ENCODE results near the gene E4F1. TPM values are rescaled to one million over a fixed set of nuclear protein-coding genes. Genes with fewer than 3 reads are reported as not detected.

E4F1 gene
- total and polyA plus RNA-seq, 2 donors from 2014 or later, result 13.6 to 26.0 TPM

DNA sequence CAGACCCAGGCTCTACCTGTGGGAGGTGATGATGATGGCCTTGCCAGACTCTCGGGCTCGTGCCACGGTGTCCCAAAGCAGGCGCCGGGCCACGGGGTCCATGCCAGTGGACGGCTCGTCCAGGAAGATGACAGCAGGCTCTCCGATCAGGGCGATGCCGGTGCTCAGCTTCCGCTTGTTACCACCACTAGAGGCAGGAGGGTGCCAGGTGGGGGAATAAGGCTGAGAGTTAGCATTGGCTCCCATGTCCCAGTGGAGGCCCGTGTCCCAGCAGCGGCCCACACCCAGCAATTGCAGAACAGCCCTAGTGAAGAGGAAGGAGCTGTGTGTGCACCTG lies 54.8 kb downstream of the E4F1 start:
- no peaks in the 10 kb centered on the region for H3K4me1 ChIP-seq (ENCODE audit: control insufficient read depth in 2 of 3, insufficient read depth in 2 of 3, low read depth in 1 of 3, low read length in 3 of 3)
- no peak overlapping the region for H3K27ac ChIP-seq (ENCODE audit: low read depth in 2 of 2, low read length in 2 of 2)
- intact Hi-C loops (cut with DNase I), result no loop called here
- no peak for DNase-seq
- H3K36me3 ChIP-seq (ENCODE audit: control insufficient read depth in 2 of 3, insufficient read depth in 3 of 3, low read length in 3 of 3), result no peaks in the 10 kb centered on the region
- FAIRE-seq, result no peak
- H3K9ac ChIP-seq (ENCODE audit: low read length in 3 of 3), result no peak overlapping the region
- no peaks in the 10 kb centered on the region for H3K9me3 ChIP-seq (ENCODE audit: control insufficient read depth in 2 of 3, insufficient read depth in 1 of 3, low read length in 3 of 3)
- no peak overlapping the region for H3K4me3 ChIP-seq (ENCODE audit: low read length in 3 of 3)
- TF ChIP-seq, protein P1, sequence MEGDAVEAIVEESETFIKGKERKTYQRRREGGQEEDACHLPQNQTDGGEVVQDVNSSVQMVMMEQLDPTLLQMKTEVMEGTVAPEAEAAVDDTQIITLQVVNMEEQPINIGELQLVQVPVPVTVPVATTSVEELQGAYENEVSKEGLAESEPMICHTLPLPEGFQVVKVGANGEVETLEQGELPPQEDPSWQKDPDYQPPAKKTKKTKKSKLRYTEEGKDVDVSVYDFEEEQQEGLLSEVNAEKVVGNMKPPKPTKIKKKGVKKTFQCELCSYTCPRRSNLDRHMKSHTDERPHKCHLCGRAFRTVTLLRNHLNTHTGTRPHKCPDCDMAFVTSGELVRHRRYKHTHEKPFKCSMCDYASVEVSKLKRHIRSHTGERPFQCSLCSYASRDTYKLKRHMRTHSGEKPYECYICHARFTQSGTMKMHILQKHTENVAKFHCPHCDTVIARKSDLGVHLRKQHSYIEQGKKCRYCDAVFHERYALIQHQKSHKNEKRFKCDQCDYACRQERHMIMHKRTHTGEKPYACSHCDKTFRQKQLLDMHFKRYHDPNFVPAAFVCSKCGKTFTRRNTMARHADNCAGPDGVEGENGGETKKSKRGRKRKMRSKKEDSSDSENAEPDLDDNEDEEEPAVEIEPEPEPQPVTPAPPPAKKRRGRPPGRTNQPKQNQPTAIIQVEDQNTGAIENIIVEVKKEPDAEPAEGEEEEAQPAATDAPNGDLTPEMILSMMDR (IDR thresholded peaks at IDR 0.05; ENCODE audit: borderline replicate concordance, extremely low read depth, insufficient read depth), result no peak
- no peaks in the 10 kb centered on the region for H3K27me3 ChIP-seq (ENCODE audit: control insufficient read depth, insufficient read depth, low read length)

DNA sequence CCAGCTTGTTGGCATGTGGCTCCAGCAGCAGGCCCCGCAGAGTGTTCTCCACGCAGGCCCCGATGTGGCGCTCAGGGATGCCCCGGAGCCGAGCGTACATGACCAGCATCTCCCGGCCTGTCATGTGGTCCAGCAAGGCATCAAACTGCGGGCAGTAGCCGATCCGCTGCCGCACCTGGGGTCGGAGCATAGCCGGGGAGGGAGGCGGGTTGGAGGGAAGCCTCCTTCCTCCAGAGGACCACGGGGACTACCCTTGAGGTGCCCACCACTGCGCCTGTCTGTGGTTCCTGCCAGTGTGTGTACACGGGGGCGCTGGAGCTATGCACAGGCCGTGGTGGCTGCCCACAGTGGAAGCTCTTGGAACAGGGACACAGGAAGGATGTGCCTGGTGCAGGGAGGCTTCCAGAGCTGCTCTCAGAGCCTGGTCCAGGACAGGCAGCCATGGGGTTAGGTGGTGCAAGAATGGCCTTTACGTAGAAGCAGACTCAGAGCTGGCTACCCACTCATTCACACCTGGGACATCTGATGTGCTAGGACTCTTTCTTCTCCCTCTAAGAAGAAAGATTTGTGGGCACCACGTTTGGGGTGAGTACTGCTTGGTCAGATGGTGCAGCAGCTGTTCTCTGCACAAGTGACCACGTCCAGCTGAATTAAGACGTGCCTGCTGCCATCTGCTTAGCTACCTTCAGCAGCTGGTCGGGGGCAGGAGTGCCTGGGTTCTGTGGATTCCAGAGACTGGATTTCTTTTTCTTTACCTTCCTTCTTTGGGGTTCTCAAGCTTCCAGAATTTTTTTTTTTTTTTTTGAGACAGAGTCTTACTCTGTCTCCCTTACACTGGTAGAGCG lies 55.8 kb downstream of the E4F1 start:
- Histone ChIP-seq H3K36me3 (ENCODE audit: control insufficient read depth in 2 of 3, insufficient read depth in 3 of 3, low read length in 3 of 3) (no peaks in the 10 kb centered on the region), H3K9ac (ENCODE audit: low read length in 3 of 3) (no peak overlapping the region), H3K9me3 (ENCODE audit: control insufficient read depth in 2 of 3, insufficient read depth in 1 of 3, low read length in 3 of 3) (no peaks in the 10 kb centered on the region), H3K4me1 (ENCODE audit: control insufficient read depth in 2 of 3, insufficient read depth in 2 of 3, low read depth in 1 of 3, low read length in 3 of 3) (no peaks in the 10 kb centered on the region), H3K27me3 (ENCODE audit: control insufficient read depth, insufficient read depth, low read length) (no peaks in the 10 kb centered on the region), H3K27ac (ENCODE audit: low read depth in 2 of 2, low read length in 2 of 2) (no peak overlapping the region), H3K4me3 (ENCODE audit: low read length in 3 of 3) (no peak overlapping the region)
- TF ChIP-seq, protein P1 (IDR thresholded peaks at IDR 0.05; ENCODE audit: borderline replicate concordance, extremely low read depth, insufficient read depth), result no peak
- no peak for FAIRE-seq
- DNase-seq, result no peak
- intact Hi-C loops (cut with DNase I), result no loop called here

DNA sequence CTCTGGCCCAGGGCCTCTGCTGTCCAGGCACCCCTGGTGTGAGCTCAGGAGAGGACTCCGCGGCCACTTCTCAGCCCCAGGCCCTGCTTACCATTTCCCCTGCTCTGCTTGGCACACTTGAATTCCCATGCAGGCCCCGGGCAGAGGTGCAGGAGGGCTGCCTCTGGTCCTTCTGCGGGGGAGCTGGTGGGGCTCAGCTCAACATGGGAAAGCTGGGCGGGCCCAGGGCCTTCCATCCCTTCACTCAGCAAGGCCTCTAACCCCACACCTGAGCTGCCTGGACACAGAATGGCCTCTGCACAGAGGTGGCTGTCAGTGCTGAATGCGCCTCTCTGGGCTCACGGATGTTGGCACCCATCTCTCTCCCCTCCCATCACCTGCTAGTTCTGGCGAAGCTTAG lies 57.1 kb downstream of the E4F1 start:
- H3K36me3 ChIP-seq (ENCODE audit: control insufficient read depth in 2 of 3, insufficient read depth in 3 of 3, low read length in 3 of 3), result no peaks in the 10 kb centered on the region
- FAIRE-seq, result no peak
- intact Hi-C loops (cut with DNase I), result no loop called here

More for the DNA sequence above, 57.1 kb downstream of the E4F1 start:
- no peak for DNase-seq
- Histone ChIP-seq H3K9me3 (ENCODE audit: control insufficient read depth in 2 of 3, insufficient read depth in 1 of 3, low read length in 3 of 3) (no peaks in the 10 kb centered on the region), H3K27ac (ENCODE audit: low read depth in 2 of 2, low read length in 2 of 2) (no peak overlapping the region), H3K9ac (ENCODE audit: low read length in 3 of 3) (no peak overlapping the region), H3K4me3 (ENCODE audit: low read length in 3 of 3) (no peak overlapping the region), H3K27me3 (ENCODE audit: control insufficient read depth, insufficient read depth, low read length) (no peaks in the 10 kb centered on the region), H3K4me1 (ENCODE audit: control insufficient read depth in 2 of 3, insufficient read depth in 2 of 3, low read depth in 1 of 3, low read length in 3 of 3) (no peaks in the 10 kb centered on the region)
- TF ChIP-seq, protein P1 (IDR thresholded peaks at IDR 0.05; ENCODE audit: borderline replicate concordance, extremely low read depth, insufficient read depth), result no peak

All from kidney (tissue), 14 donors.